ENCODE measurements around the gene TM9SF2. TPM values are rescaled to one million over a fixed set of nuclear protein-coding genes. Genes with fewer than 3 reads are reported as not detected.

TM9SF2 gene
- total RNA-seq, 1 experiment from 2014 or later: 84.0 TPM

- TF ChIP-seq PRDM15 (CRISPR knock-in tag; IDR thresholded peaks at IDR 0.05) (no peak), TCF7 (CRISPR knock-in tag; IDR thresholded peaks at IDR 0.05; ENCODE audit: low read depth) (no peak), ZNF138 (CRISPR knock-in tag; conservative IDR thresholded peaks at IDR 0.05) (0 out of 2 replicates have a peak, but pooled peaks have one; percentile 90), ZNF219 (CRISPR knock-in tag; IDR thresholded peaks at IDR 0.05; ENCODE audit: borderline replicate concordance) (no peak), TEAD1 (CRISPR knock-in tag; IDR thresholded peaks at IDR 0.05) (peak; percentile 66; the same call in 1 of the 2 replicates), ATF1 (CRISPR knock-in tag; IDR thresholded peaks at IDR 0.05) (no peak), ZNF396 (CRISPR knock-in tag; IDR thresholded peaks at IDR 0.05; ENCODE audit: borderline replicate concordance) (no peak), ELF4 (CRISPR knock-in tag; IDR thresholded peaks at IDR 0.05; ENCODE audit: low read depth) (no peak), ETV6 (CRISPR knock-in tag; IDR thresholded peaks at IDR 0.05) (peak; percentile 81; the same call in 1 of the 2 replicates), IRF2 (CRISPR knock-in tag; IDR thresholded peaks at IDR 0.05; ENCODE audit: borderline replicate concordance, low read depth) (no peak), SMAD3 (CRISPR knock-in tag; IDR thresholded peaks at IDR 0.05; ENCODE audit: borderline replicate concordance) (no peak), RELA (CRISPR knock-in tag; IDR thresholded peaks at IDR 0.05; ENCODE audit: borderline replicate concordance) (no peak), GABPB1 (CRISPR knock-in tag; IDR thresholded peaks at IDR 0.05) (no peak), PRRX2 (CRISPR knock-in tag; IDR thresholded peaks at IDR 0.05) (no peak), OVOL2 (CRISPR knock-in tag; IDR thresholded peaks at IDR 0.05; ENCODE audit: borderline replicate concordance) (no peak), FOXP1 (CRISPR knock-in tag; IDR thresholded peaks at IDR 0.05; ENCODE audit: borderline replicate concordance) (peak; percentile 55; the same call in 1 of the 2 replicates), TEAD4 (CRISPR knock-in tag; IDR thresholded peaks at IDR 0.05) (0 out of 2 replicates have a peak, but pooled peaks have one; percentile 40), ZNF671 (CRISPR knock-in tag; IDR thresholded peaks at IDR 0.05) (no peak), ZBTB21 (CRISPR knock-in tag; IDR thresholded peaks at IDR 0.05; ENCODE audit: borderline replicate concordance) (peak; percentile 78; the same call in 1 of the 2 replicates)
- TF ChIP-seq, protein P1, sequence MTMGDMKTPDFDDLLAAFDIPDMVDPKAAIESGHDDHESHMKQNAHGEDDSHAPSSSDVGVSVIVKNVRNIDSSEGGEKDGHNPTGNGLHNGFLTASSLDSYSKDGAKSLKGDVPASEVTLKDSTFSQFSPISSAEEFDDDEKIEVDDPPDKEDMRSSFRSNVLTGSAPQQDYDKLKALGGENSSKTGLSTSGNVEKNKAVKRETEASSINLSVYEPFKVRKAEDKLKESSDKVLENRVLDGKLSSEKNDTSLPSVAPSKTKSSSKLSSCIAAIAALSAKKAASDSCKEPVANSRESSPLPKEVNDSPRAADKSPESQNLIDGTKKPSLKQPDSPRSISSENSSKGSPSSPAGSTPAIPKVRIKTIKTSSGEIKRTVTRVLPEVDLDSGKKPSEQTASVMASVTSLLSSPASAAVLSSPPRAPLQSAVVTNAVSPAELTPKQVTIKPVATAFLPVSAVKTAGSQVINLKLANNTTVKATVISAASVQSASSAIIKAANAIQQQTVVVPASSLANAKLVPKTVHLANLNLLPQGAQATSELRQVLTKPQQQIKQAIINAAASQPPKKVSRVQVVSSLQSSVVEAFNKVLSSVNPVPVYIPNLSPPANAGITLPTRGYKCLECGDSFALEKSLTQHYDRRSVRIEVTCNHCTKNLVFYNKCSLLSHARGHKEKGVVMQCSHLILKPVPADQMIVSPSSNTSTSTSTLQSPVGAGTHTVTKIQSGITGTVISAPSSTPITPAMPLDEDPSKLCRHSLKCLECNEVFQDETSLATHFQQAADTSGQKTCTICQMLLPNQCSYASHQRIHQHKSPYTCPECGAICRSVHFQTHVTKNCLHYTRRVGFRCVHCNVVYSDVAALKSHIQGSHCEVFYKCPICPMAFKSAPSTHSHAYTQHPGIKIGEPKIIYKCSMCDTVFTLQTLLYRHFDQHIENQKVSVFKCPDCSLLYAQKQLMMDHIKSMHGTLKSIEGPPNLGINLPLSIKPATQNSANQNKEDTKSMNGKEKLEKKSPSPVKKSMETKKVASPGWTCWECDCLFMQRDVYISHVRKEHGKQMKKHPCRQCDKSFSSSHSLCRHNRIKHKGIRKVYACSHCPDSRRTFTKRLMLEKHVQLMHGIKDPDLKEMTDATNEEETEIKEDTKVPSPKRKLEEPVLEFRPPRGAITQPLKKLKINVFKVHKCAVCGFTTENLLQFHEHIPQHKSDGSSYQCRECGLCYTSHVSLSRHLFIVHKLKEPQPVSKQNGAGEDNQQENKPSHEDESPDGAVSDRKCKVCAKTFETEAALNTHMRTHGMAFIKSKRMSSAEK (CRISPR knock-in tag; IDR thresholded peaks at IDR 0.05; ENCODE audit: borderline replicate concordance): no peak
- TF ChIP-seq, protein P2, sequence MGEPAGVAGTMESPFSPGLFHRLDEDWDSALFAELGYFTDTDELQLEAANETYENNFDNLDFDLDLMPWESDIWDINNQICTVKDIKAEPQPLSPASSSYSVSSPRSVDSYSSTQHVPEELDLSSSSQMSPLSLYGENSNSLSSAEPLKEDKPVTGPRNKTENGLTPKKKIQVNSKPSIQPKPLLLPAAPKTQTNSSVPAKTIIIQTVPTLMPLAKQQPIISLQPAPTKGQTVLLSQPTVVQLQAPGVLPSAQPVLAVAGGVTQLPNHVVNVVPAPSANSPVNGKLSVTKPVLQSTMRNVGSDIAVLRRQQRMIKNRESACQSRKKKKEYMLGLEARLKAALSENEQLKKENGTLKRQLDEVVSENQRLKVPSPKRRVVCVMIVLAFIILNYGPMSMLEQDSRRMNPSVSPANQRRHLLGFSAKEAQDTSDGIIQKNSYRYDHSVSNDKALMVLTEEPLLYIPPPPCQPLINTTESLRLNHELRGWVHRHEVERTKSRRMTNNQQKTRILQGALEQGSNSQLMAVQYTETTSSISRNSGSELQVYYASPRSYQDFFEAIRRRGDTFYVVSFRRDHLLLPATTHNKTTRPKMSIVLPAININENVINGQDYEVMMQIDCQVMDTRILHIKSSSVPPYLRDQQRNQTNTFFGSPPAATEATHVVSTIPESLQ (CRISPR knock-in tag; IDR thresholded peaks at IDR 0.05): no peak
- TF ChIP-seq, protein P3, sequence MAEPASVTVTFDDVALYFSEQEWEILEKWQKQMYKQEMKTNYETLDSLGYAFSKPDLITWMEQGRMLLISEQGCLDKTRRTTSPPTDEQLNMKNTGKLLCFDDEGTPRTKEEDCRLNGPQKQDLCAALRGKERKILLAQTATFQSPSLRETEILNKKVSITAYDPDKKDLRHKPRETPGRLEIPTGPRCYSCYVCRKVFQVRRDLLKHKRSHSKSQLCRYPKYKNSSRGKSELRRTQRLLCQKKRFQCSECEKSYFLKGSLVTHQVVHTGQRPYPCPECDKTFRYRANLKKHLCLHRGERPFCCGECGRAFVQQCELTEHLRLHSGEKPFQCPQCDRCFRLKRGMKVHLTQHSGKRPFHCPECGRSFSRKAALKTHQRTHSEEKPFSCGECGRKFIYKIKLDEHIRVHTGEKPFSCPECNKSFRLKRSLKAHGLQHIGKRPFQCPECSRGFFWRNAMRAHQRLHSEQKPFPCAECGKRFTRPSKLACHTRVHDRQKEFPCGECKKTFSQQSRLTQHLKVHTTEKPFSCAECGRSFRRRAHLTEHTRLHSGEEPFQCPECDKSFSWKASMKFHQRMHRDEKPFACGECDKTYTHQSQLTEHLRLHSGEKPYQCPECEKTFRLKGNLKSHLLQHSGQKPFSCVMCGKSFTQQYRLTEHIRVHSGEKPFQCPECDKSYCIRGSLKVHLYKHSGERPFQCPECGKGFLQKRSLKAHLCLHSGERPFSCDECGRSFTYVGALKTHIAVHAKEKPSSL (CRISPR knock-in tag; conservative IDR thresholded peaks at IDR 0.05): no peak
- TF ChIP-seq, protein P4, sequence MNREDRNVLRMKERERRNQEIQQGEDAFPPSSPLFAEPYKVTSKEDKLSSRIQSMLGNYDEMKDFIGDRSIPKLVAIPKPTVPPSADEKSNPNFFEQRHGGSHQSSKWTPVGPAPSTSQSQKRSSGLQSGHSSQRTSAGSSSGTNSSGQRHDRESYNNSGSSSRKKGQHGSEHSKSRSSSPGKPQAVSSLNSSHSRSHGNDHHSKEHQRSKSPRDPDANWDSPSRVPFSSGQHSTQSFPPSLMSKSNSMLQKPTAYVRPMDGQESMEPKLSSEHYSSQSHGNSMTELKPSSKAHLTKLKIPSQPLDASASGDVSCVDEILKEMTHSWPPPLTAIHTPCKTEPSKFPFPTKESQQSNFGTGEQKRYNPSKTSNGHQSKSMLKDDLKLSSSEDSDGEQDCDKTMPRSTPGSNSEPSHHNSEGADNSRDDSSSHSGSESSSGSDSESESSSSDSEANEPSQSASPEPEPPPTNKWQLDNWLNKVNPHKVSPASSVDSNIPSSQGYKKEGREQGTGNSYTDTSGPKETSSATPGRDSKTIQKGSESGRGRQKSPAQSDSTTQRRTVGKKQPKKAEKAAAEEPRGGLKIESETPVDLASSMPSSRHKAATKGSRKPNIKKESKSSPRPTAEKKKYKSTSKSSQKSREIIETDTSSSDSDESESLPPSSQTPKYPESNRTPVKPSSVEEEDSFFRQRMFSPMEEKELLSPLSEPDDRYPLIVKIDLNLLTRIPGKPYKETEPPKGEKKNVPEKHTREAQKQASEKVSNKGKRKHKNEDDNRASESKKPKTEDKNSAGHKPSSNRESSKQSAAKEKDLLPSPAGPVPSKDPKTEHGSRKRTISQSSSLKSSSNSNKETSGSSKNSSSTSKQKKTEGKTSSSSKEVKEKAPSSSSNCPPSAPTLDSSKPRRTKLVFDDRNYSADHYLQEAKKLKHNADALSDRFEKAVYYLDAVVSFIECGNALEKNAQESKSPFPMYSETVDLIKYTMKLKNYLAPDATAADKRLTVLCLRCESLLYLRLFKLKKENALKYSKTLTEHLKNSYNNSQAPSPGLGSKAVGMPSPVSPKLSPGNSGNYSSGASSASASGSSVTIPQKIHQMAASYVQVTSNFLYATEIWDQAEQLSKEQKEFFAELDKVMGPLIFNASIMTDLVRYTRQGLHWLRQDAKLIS (CRISPR knock-in tag; IDR thresholded peaks at IDR 0.05; ENCODE audit: borderline replicate concordance): 0 out of 2 replicates have a peak, but pooled peaks have one; percentile 79
Observed at GRCh38 chr13:99606324-99607066, 105.2 kb downstream of the TM9SF2 start, which contains the start of gene CLYBL (continued).

Data from WTC11 (cell line).